K562 treated with DMSO at 1 percent for 4 hours (cell line): Measurements from ENCODE around the gene H6PD. TPM values are rescaled to one million over a fixed set of nuclear protein-coding genes. Genes with fewer than 3 reads are reported as not detected.

Source experiments
- total RNA-seq: library from RNA; unstranded; fragments of 300-600 nt; gene quantifications from 2 replicates; pipeline ENCODE4 v1.2.3, GENCODE V29; 2022; ENCODE audit not compliant: insufficient read depth

H6PD gene, protein sequence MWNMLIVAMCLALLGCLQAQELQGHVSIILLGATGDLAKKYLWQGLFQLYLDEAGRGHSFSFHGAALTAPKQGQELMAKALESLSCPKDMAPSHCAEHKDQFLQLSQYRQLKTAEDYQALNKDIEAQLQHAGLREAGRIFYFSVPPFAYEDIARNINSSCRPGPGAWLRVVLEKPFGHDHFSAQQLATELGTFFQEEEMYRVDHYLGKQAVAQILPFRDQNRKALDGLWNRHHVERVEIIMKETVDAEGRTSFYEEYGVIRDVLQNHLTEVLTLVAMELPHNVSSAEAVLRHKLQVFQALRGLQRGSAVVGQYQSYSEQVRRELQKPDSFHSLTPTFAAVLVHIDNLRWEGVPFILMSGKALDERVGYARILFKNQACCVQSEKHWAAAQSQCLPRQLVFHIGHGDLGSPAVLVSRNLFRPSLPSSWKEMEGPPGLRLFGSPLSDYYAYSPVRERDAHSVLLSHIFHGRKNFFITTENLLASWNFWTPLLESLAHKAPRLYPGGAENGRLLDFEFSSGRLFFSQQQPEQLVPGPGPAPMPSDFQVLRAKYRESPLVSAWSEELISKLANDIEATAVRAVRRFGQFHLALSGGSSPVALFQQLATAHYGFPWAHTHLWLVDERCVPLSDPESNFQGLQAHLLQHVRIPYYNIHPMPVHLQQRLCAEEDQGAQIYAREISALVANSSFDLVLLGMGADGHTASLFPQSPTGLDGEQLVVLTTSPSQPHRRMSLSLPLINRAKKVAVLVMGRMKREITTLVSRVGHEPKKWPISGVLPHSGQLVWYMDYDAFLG
- total RNA-seq, result 5.9 and 7.2 TPM in 2 replicates

DNA sequence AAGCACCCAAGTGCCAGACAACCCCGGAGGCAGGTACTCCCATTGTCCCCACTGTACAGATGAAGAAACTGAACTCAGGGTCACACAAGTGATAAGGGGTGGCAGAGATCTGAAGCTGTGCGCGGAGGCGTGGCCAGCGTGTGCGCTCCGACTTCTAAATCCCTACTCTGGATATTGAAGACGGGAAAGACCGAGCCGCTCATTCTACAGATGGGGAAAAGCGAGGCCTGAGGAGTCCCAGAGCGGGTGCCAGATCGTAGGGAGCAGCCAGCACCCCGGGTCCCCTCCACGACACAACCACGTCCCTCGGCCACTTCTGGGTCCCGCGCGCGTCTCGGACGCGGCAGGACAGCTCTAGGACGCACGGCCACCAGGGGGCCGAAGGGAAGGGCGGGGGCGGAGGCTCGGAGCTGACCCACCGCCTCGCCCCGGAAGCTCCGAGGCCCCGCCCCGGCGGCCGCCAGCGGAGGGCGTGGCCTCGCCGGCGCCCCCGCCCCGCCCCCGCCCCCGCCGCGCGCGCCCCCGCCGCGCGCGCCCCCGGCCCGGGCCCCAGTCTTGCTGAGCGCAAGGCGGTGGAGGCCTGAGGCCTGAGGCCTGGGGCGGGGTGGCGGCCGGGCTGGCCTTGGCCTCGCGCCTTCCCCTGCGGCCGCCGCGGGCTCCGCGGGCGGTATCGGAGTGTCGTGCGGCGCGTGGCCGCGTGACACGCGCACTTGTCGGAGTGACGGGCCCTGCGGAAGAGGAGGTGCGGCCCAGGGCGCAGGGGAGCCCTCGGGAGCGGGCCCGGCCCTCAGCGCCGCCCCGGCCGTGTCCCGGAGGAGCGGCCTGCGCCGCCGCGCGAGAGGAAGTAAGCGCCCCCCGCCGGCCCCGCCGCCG lies at the start of gene H6PD:
H6PD (plus strand) TSS at position 552 of the 873 bp plus-strand sequence. CDS start 10,161 bp downstream, outside the sequence.

DNA sequence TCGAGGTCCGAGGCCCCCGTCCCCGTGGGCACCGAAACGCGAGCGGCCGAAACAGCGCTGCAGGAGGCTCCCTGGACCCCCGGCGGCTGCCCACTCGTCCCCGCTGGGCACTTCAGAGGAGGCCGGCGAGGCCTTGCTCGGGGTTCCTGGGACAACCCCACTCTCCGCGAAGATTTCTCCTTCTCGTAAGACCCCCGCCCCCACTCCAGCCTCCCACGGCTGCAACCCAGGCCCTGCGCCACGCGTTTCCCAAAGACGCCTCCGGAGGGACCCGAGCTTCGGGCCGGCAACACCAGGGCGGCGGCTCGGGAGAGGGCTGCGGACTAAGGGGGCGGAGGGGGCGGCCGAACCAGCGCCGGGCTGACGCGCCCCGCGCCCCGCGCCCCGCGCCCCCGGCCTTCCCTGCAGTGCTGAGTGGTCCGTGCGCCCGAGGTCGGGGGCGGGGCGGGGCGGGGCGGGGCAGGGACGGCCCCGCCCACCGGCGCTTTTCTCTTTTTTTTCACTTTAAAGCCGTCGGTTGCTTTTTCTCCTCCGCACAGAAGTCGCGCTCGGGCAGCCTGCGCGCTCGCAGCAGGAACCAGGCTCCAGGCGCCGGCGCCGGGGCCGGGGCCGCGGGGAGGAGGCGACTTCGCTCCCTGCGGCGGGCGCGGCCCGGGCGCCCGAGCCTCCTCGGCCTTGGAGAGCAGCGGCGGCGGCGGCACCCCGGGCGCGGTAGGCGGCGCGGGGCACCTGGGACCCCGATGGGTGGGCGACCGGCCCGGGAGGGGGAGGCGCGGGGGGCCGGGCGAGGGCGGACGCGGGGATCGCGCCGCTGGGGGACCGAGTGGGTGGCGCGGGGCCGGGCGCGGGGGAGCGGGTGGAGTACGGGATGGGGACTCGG lies 58.0 kb downstream of the H6PD start, which contains the start of gene SPSB1:
SPSB1 (plus strand) TSS at position 534 of the 880 bp plus-strand sequence. CDS start 62,998 bp downstream, outside the sequence.

Other genes starting within 250 kb of the H6PD start
- gene SLC2A7, start 208.4 kb upstream of the H6PD start, total RNA-seq, result not detected in 2 replicates
- not detected in 2 replicates for gene SLC2A5, start 165.1 kb upstream of the H6PD start, total RNA-seq
- 0.10 and 0.50 TPM in 2 replicates for gene GPR157, start 105.7 kb upstream of the H6PD start, total RNA-seq
- gene SPSB1, start 58.1 kb downstream of the H6PD start, total RNA-seq, result 1.1 and 1.8 TPM in 2 replicates